Measurements from ENCODE around the gene PCBP1.

Gene PCBP1

GRCh38 chr2:70061317-70061716 is 26.0 kb upstream of the PCBP1 start:
- Histone ChIP-seq H3K36me3 (ENCODE audit: insufficient read depth, insufficient read length, low read length) (peaks cover 17% of the 10 kb centered on the region), H3K27me3 (ENCODE audit: insufficient read depth, insufficient read length) (no peaks in the 10 kb centered on the region), H3K9ac (ENCODE audit: insufficient read length, low read depth) (no peak overlapping the region), H3K4me3 (ENCODE audit: insufficient read length, low read depth) (no peak overlapping the region), H3K4me1 (ENCODE audit: insufficient read depth, insufficient read length) (no peaks in the 10 kb centered on the region), H3K9me3 (ENCODE audit: insufficient read depth, low read length) (no peaks in the 10 kb centered on the region)
- DNase-seq (ENCODE audit: low read depth, low spot score), result no peak
- TF ChIP-seq YY1 (IDR thresholded peaks at IDR 0.05; ENCODE audit: insufficient read depth, insufficient read length) (no peak), ZNF274 (IDR thresholded peaks at IDR 0.05; ENCODE audit: low read depth, low read length) (no peak)

- Histone ChIP-seq H3K4me1 (ENCODE audit: insufficient read depth, insufficient read length) (no peaks in the 10 kb centered on the region), H3K9ac (ENCODE audit: insufficient read length, low read depth) (no peak overlapping the region), H3K9me3 (ENCODE audit: insufficient read depth, low read length) (no peaks in the 10 kb centered on the region), H3K27me3 (ENCODE audit: insufficient read depth, insufficient read length) (no peaks in the 10 kb centered on the region), H3K36me3 (ENCODE audit: insufficient read depth, insufficient read length, low read length) (peaks cover 20% of the 10 kb centered on the region), H3K4me3 (ENCODE audit: insufficient read length, low read depth) (no peak overlapping the region)
- TF ChIP-seq SUZ12 (IDR thresholded peaks at IDR 0.05; ENCODE audit: extremely low read depth, insufficient read depth, insufficient read length) (no peak), ZNF274 (IDR thresholded peaks at IDR 0.05; ENCODE audit: low read depth, low read length) (no peak), YY1 (IDR thresholded peaks at IDR 0.05; ENCODE audit: insufficient read depth, insufficient read length) (no peak)
- no peak for DNase-seq (ENCODE audit: low read depth, low spot score)
Measured at GRCh38 chr2:70062270-70062669, 25.0 kb upstream of the PCBP1 start.

DNA sequence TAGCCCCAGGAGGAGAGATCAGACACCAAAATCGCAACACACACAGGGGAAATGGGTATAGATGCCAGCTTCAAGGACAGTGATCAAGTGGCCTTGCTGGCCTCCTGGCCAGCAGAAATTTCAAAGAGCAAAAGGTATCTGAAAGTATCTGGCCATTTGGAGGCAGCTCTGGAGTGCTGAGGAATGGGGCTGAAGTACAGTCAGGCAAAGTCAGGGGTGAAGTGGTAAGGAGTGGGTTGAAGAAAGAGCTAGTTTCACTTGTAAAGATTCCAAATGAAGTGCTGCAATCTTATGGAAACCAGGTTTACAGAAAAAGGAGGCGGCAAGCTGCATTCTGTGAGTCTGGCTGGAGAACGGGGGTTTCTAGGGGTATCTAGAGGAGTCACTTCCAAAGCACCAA is 19.2 kb upstream of the PCBP1 start:
- DNase-seq (ENCODE audit: low read depth, low spot score), result no peak
- no peak for TF ChIP-seq SUZ12 (IDR thresholded peaks at IDR 0.05; ENCODE audit: extremely low read depth, insufficient read depth, insufficient read length)
- TF ChIP-seq YY1 (IDR thresholded peaks at IDR 0.05; ENCODE audit: insufficient read depth, insufficient read length), result no peak
- no peak for TF ChIP-seq ZNF274 (IDR thresholded peaks at IDR 0.05; ENCODE audit: low read depth, low read length)
- Histone ChIP-seq H3K36me3 (ENCODE audit: insufficient read depth, insufficient read length, low read length) (peaks cover 10% of the 10 kb centered on the region), H3K4me1 (ENCODE audit: insufficient read depth, insufficient read length) (no peaks in the 10 kb centered on the region), H3K4me3 (ENCODE audit: insufficient read length, low read depth) (no peak overlapping the region), H3K9me3 (ENCODE audit: insufficient read depth, low read length) (no peaks in the 10 kb centered on the region), H3K27me3 (ENCODE audit: insufficient read depth, insufficient read length) (no peaks in the 10 kb centered on the region), H3K9ac (ENCODE audit: insufficient read length, low read depth) (no peak overlapping the region)

DNA sequence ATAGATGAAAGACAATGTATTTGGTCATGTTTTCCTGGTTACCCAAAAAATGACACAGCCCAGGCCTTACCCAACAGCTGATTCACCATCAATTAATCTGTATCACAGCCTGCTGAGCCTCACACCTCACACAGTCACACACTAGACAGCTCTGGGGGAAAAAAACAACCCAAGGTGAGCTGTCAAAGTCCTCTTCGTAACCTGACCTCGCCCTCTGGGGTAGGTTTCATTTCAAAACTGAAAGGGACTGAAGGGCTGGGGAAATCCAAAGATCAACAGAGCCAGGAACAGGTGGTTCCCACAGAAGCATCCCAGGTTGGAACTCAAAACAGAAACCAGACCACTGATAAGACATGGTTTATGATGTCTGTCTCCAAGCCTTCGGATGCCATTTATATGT is 18.2 kb upstream of the PCBP1 start:
- Histone ChIP-seq H3K9ac (ENCODE audit: insufficient read length, low read depth) (no peak overlapping the region), H3K4me1 (ENCODE audit: insufficient read depth, insufficient read length) (no peaks in the 10 kb centered on the region), H3K36me3 (ENCODE audit: insufficient read depth, insufficient read length, low read length) (peaks cover 13% of the 10 kb centered on the region), H3K27me3 (ENCODE audit: insufficient read depth, insufficient read length) (no peaks in the 10 kb centered on the region), H3K4me3 (ENCODE audit: insufficient read length, low read depth) (no peak overlapping the region), H3K9me3 (ENCODE audit: insufficient read depth, low read length) (no peaks in the 10 kb centered on the region)
- no peak for DNase-seq (ENCODE audit: low read depth, low spot score)
- TF ChIP-seq ZNF274 (IDR thresholded peaks at IDR 0.05; ENCODE audit: low read depth, low read length) (no peak), YY1 (IDR thresholded peaks at IDR 0.05; ENCODE audit: insufficient read depth, insufficient read length) (no peak), SUZ12 (IDR thresholded peaks at IDR 0.05; ENCODE audit: extremely low read depth, insufficient read depth, insufficient read length) (no peak)

GRCh38 chr2:70070542-70071268 is 16.6 kb upstream of the PCBP1 start:
- TF ChIP-seq ZNF274 (IDR thresholded peaks at IDR 0.05; ENCODE audit: low read depth, low read length), result no peak
- TF ChIP-seq YY1 (IDR thresholded peaks at IDR 0.05; ENCODE audit: insufficient read depth, insufficient read length), result peak; percentile 35
- no peak overlapping the region for H3K4me3 ChIP-seq (ENCODE audit: insufficient read length, low read depth)

GRCh38 chr2:70073493-70073892 is 13.8 kb upstream of the PCBP1 start:
- H3K4me3 ChIP-seq (ENCODE audit: insufficient read length, low read depth), result no peak overlapping the region
- H3K36me3 ChIP-seq (ENCODE audit: insufficient read depth, insufficient read length, low read length), result peaks cover 23% of the 10 kb centered on the region
- H3K27me3 ChIP-seq (ENCODE audit: insufficient read depth, insufficient read length), result no peaks in the 10 kb centered on the region
- H3K9ac ChIP-seq (ENCODE audit: insufficient read length, low read depth), result no peak overlapping the region
- H3K4me1 ChIP-seq (ENCODE audit: insufficient read depth, insufficient read length), result no peaks in the 10 kb centered on the region
- DNase-seq (ENCODE audit: low read depth, low spot score), result no peak
- no peaks in the 10 kb centered on the region for H3K9me3 ChIP-seq (ENCODE audit: insufficient read depth, low read length)
- TF ChIP-seq YY1 (IDR thresholded peaks at IDR 0.05; ENCODE audit: insufficient read depth, insufficient read length) (no peak), SUZ12 (IDR thresholded peaks at IDR 0.05; ENCODE audit: extremely low read depth, insufficient read depth, insufficient read length) (no peak), ZNF274 (IDR thresholded peaks at IDR 0.05; ENCODE audit: low read depth, low read length) (no peak)

More at GRCh38 chr2:70070542-70071268, 16.6 kb upstream of the PCBP1 start:
- Histone ChIP-seq H3K27me3 (ENCODE audit: insufficient read depth, insufficient read length) (no peaks in the 10 kb centered on the region), H3K9ac (ENCODE audit: insufficient read length, low read depth) (peak overlapping the region; percentile 44), H3K4me1 (ENCODE audit: insufficient read depth, insufficient read length) (no peaks in the 10 kb centered on the region), H3K9me3 (ENCODE audit: insufficient read depth, low read length) (no peaks in the 10 kb centered on the region), H3K36me3 (ENCODE audit: insufficient read depth, insufficient read length, low read length) (peaks cover 13% of the 10 kb centered on the region)
- DNase-seq (ENCODE audit: low read depth, low spot score), result peak; percentile 75

DNA sequence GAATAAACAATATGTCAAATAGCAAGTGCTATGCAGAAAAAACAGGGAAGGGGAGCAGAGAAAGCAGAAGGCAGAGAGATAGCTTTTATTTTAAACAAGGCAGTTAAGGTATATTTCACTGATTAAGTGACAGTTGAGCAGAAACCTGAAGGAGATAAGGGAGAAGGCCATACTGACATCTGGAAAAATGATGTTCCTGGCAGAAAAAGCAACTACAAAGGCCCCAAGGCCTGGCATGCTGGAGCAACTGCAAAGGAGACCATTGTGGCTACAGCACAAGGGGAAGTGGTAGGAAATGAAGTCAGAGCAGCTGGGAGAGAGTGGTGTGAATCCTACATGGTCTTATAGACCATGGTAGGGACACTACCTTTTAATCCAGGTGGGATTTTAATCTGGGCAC is 8.9 kb upstream of the PCBP1 start:
- H3K4me3 ChIP-seq (ENCODE audit: insufficient read length, low read depth), result no peak overlapping the region
- DNase-seq (ENCODE audit: low read depth, low spot score), result no peak
- H3K4me1 ChIP-seq (ENCODE audit: insufficient read depth, insufficient read length), result peaks cover 2% of the 10 kb centered on the region
- H3K9ac ChIP-seq (ENCODE audit: insufficient read length, low read depth), result no peak overlapping the region
- TF ChIP-seq ZNF274 (IDR thresholded peaks at IDR 0.05; ENCODE audit: low read depth, low read length) (no peak), SUZ12 (IDR thresholded peaks at IDR 0.05; ENCODE audit: extremely low read depth, insufficient read depth, insufficient read length) (no peak), YY1 (IDR thresholded peaks at IDR 0.05; ENCODE audit: insufficient read depth, insufficient read length) (no peak)
- H3K36me3 ChIP-seq (ENCODE audit: insufficient read depth, insufficient read length, low read length), result peaks cover 53% of the 10 kb centered on the region
- no peaks in the 10 kb centered on the region for H3K9me3 ChIP-seq (ENCODE audit: insufficient read depth, low read length)
- no peaks in the 10 kb centered on the region for H3K27me3 ChIP-seq (ENCODE audit: insufficient read depth, insufficient read length)

Measured in NT2/D1 (cell line).